Astrocyte (in vitro differentiated cells and primary cell): ENCODE measurements around the gene VRTN. TPM values are rescaled to one million over a fixed set of nuclear protein-coding genes. Genes with fewer than 3 reads are reported as not detected.

ENCODE experiments used
- DNase-seq: peaks from one replicate; pipeline ENCODE4 v3.0.0-alpha.2; 2010; ENCODE audit warnings: low read depth
- FAIRE-seq: peaks from 2 replicates; lab custom pipeline; 2011; peaks lifted over from hg19 to GRCh38; lab: Jason Lieb, UNC
- H2AFZ ChIP-seq: 2 replicates; pipeline ENCODE4 v1.6.0; 2012; ENCODE audit warnings: low read depth, low read length, inconsistent platforms
- H3K27ac ChIP-seq: 2 replicates; pipeline ENCODE4 v1.5.1; 2011; ENCODE audit warnings: low read depth, low read length, inconsistent platforms
- H3K27me3 ChIP-seq: 2 replicates; pipeline ENCODE4 v1.6.0; 2011; ENCODE audit warnings: low read length, inconsistent platforms; ENCODE audit not compliant: insufficient read depth
- H3K36me3 ChIP-seq: 2 replicates; pipeline ENCODE4 v1.5.1; 2011; ENCODE audit warnings: low read length, inconsistent platforms; ENCODE audit not compliant: insufficient read depth
- H3K4me1 ChIP-seq: 2 replicates; pipeline ENCODE4 v1.5.1; 2011; ENCODE audit warnings: low read length, inconsistent platforms; ENCODE audit not compliant: insufficient read depth
- H3K4me2 ChIP-seq: 2 replicates; pipeline ENCODE4 v1.6.0; 2012; ENCODE audit warnings: low read length, inconsistent platforms
- H3K4me3 ChIP-seq: 2 replicates; pipeline ENCODE4 v1.5.1; 2011; ENCODE audit warnings: low read depth, mild to moderate bottlenecking, low read length, inconsistent platforms; ENCODE audit not compliant: insufficient read depth
- H3K79me2 ChIP-seq: 2 replicates; pipeline ENCODE4 v1.6.0; 2012; ENCODE audit warnings: mild to moderate bottlenecking, low read length, inconsistent platforms; ENCODE audit not compliant: insufficient read depth
- H3K9ac ChIP-seq: 2 replicates; pipeline ENCODE4 v1.6.0; 2012; ENCODE audit warnings: mild to moderate bottlenecking, low read length, inconsistent platforms
- H3K9me3 ChIP-seq: 2 replicates; pipeline ENCODE4 v1.5.1; 2012; ENCODE audit warnings: low read depth, mild to moderate bottlenecking, low read length, inconsistent platforms; ENCODE audit not compliant: insufficient read depth
- H4K20me1 ChIP-seq: 2 replicates; pipeline ENCODE4 v1.6.0; 2012; ENCODE audit warnings: low read length, inconsistent platforms; ENCODE audit not compliant: insufficient read depth
- H3K27ac Mint-ChIP-seq: one replicate; pipeline ENCODE4 v1.8.0; 2021; ENCODE audit warnings: mild to moderate bottlenecking, mixed read lengths; ENCODE audit not compliant: unreplicated experiment
- H3K27me3 Mint-ChIP-seq: one replicate; pipeline ENCODE4 v1.8.0; 2021; ENCODE audit warnings: low read depth, mixed read lengths; ENCODE audit not compliant: unreplicated experiment
- H3K36me3 Mint-ChIP-seq: one replicate; pipeline ENCODE4 v1.8.0; 2021; ENCODE audit warnings: low read depth, mixed read lengths; ENCODE audit not compliant: unreplicated experiment
- H3K4me1 Mint-ChIP-seq: one replicate; pipeline ENCODE4 v1.8.0; 2021; ENCODE audit warnings: low read depth, mixed read lengths; ENCODE audit not compliant: unreplicated experiment
- H3K4me3 Mint-ChIP-seq: one replicate; pipeline ENCODE4 v1.8.0; 2021; ENCODE audit warnings: mild to moderate bottlenecking, moderate library complexity, mixed read lengths; ENCODE audit not compliant: unreplicated experiment
- H3K9me3 Mint-ChIP-seq: one replicate; pipeline ENCODE4 v1.8.0; 2021; ENCODE audit warnings: mild to moderate bottlenecking, mixed read lengths; ENCODE audit not compliant: unreplicated experiment
- CTCF ChIP-seq: IDR thresholded peaks from 2 replicates; pipeline ENCODE4 v1.5.1; 2011; ENCODE audit warnings: low read depth, mild to moderate bottlenecking, inconsistent platforms, low read length, moderate library complexity; ENCODE audit not compliant: insufficient read depth
- EZH2 ChIP-seq: IDR thresholded peaks from 2 replicates; pipeline ENCODE4 v1.6.1; 2012; ENCODE audit warnings: mild to moderate bottlenecking, low read length, inconsistent platforms; ENCODE audit not compliant: insufficient read depth
- total RNA-seq: library from RNA; stranded (reverse); gene quantifications from 2 replicates; pipeline ENCODE4 v1.2.1, GENCODE V29; 2021

VRTN gene
- total RNA-seq, 1 donor from 2014 or later, result 0.16 TPM

DNA sequence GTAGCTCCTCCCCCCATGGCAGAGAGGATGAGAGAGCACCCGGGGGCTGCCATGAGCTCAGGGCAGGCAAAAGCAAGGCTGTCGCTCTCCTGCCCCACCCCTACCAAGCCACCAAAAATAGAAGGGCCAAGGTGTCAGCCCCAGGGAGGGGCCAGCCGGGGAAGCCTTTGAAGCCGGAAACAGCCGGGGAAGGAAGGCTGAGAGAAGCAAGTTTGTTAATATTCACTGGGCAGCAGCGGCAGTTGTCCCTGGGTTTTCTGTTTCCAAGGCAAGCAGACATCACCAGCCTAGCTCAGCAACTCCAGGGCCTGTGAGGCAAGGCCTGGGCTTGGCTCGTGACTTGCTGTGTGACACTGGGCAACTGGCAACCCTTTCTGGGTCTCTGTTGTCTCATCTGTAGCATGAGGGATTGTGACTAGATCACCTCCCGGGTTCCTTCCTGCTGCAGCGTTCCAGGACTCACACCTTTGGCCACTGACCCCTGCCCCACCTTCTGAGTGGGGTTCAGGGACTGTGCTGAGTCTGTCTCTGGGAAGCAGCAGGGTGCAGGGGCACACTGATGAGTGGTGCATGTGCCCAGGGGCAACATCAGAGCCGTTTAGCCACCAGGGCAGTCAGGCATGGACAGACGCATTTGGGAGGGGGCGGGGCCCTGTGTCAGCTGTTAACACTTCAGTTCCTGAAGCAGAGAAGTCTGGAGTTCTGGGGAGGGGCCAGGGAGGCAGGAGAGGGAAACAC is 53.4 kb downstream of the VRTN start:
- H3K27me3 Mint-ChIP-seq, result peaks cover 66% of the 10 kb centered on the region
- no peak overlapping the region for H3K4me3 ChIP-seq
- no peaks in the 10 kb centered on the region for H4K20me1 ChIP-seq
- no peak overlapping the region for H3K27ac Mint-ChIP-seq
- no peak for DNase-seq
- H3K36me3 ChIP-seq, result no peaks in the 10 kb centered on the region
- H3K4me1 Mint-ChIP-seq, result peaks cover 7% of the 10 kb centered on the region
- H3K36me3 Mint-ChIP-seq, result no peaks in the 10 kb centered on the region
- peaks cover 35% of the 10 kb centered on the region for H3K27me3 ChIP-seq
- H3K4me1 ChIP-seq, result peaks cover 4% of the 10 kb centered on the region
- H3K27ac ChIP-seq, result no peak overlapping the region
- H3K9me3 ChIP-seq, result no peaks in the 10 kb centered on the region
- FAIRE-seq, result no peak
- no peaks in the 10 kb centered on the region for H3K79me2 ChIP-seq
- H3K4me3 Mint-ChIP-seq, result no peak overlapping the region
- H3K4me2 ChIP-seq, result peak overlapping the region; percentile 36
- no peak overlapping the region for H3K9ac ChIP-seq
- TF ChIP-seq CTCF, result no peak
- TF ChIP-seq EZH2, result no peak
- H2AFZ ChIP-seq, result peak overlapping the region; percentile 47
- no peaks in the 10 kb centered on the region for H3K9me3 Mint-ChIP-seq

- H3K27ac ChIP-seq, result no peak overlapping the region
- Mint-ChIP-seq H3K4me1 (peaks cover 7% of the 10 kb centered on the region), H3K4me3 (no peak overlapping the region), H3K36me3 (no peaks in the 10 kb centered on the region), H3K27me3 (peaks cover 59% of the 10 kb centered on the region), H3K27ac (no peak overlapping the region), H3K9me3 (no peaks in the 10 kb centered on the region)
- H3K79me2 ChIP-seq, result no peaks in the 10 kb centered on the region
- no peak overlapping the region for H2AFZ ChIP-seq
- H3K4me2 ChIP-seq, result no peak overlapping the region
- no peak overlapping the region for H3K9ac ChIP-seq
- H3K4me3 ChIP-seq, result no peak overlapping the region
- H3K27me3 ChIP-seq, result peaks cover 28% of the 10 kb centered on the region
- no peaks in the 10 kb centered on the region for H3K36me3 ChIP-seq
- H3K4me1 ChIP-seq, result peaks cover 4% of the 10 kb centered on the region
- FAIRE-seq (no peak), DNase-seq (no peak)
- TF ChIP-seq CTCF (no peak), EZH2 (no peak)
- H4K20me1 ChIP-seq, result no peaks in the 10 kb centered on the region
- H3K9me3 ChIP-seq, result no peaks in the 10 kb centered on the region
These were observed 54.4 kb downstream of the VRTN start for GRCh38 chr14:74402401-74403251.
